HepG2 (cell line): ENCODE data around the gene SUPT6H. TPM values are rescaled to one million over a fixed set of nuclear protein-coding genes. Genes with fewer than 3 reads are reported as not detected.

ENCODE experiments used
- ATAC-seq: fragments of 200-7000 bp; cut with Tn5 transposase; 3 replicates; pipeline ENCODE4 v1.9.1; 2020; ENCODE audit warnings: mild to moderate bottlenecking, moderate library complexity
- BruUV-seq: library from RNA; stranded (reverse); fragments of 400-500 nt; replicated peaks from 2 replicates; lab custom pipeline; 2021; lab: Mats Ljungman, UMichigan
- CTCF ChIA-PET: fragments of 300-600 bp; formaldehyde crosslinking; extraction: SDS; loops from one replicate; lab custom pipeline; 2021; ENCODE audit warnings: low total read pairs, inconsistent platforms, low intra/inter-chr PET ratio; lab: Yijun Ruan, JAX
- POLR2A ChIA-PET: fragments of 350-600 bp; sonication (Branson Sonifier 250); formaldehyde crosslinking; loops from one replicate; lab custom pipeline; 2020; ENCODE audit warnings: antibody characterized with exemption, inconsistent platforms; lab: Yijun Ruan, JAX
- DNase-seq: peaks from one replicate; pipeline ENCODE4 v3.0.0-alpha.2; 2015; ENCODE audit warnings: low spot score
- FAIRE-seq: peaks from 3 replicates; lab custom pipeline; 2011; peaks lifted over from hg19 to GRCh38; lab: Jason Lieb, UNC
- H2AFZ ChIP-seq: one replicate; pipeline ENCODE4 v1.6.1; 2011; ENCODE audit warnings: low read length, inconsistent platforms
- H3K27ac ChIP-seq: fragments of 300-600 bp; 3 replicates; pipeline ENCODE4 v1.8.0; 2011; ENCODE audit warnings: mixed run types, mild to moderate bottlenecking, mixed read lengths, low read length, inconsistent platforms; ENCODE audit not compliant: insufficient read depth; ENCODE audit errors: extremely low read length
- H3K27me3 ChIP-seq, 2 experiments: fragments of 200-600 bp in 1 of 2; 2 replicates in 1 of 2; 3 replicates in 1 of 2; pipeline versions ENCODE4 v1.6.0 to v1.8.0; 2011; ENCODE audit warnings: low read length in 2 of 2, mild to moderate bottlenecking in 2 of 2, moderate library complexity in 2 of 2, inconsistent platforms in 1 of 2; ENCODE audit not compliant: insufficient read depth in 2 of 2, control insufficient read depth in 1 of 2
- H3K36me3 ChIP-seq, 2 experiments: fragments of 200-600 bp in 1 of 2; replicated peaks in 1 of 2; 2 replicates in 1 of 2; 3 replicates in 1 of 2; pipeline versions ENCODE4 v1.5.1 to v1.8.0; 2011; ENCODE audit warnings: low read length in 2 of 2, inconsistent platforms in 1 of 2; ENCODE audit not compliant: insufficient read depth in 2 of 2, control insufficient read depth in 1 of 2
- H3K4me1 ChIP-seq: 2 replicates; pipeline ENCODE4 v1.5.1; 2012; ENCODE audit warnings: low read length, inconsistent platforms; ENCODE audit not compliant: insufficient read depth
- H3K4me2 ChIP-seq: 2 replicates; pipeline ENCODE4 v1.6.0; 2011; ENCODE audit warnings: low read depth, low read length, inconsistent platforms
- H3K4me3 ChIP-seq, 3 experiments: fragments of 200-600 bp in 1 of 3; sonication (generic), shearing (Covaris generic) in 1 of 3; replicated peaks in 1 of 3; 2 replicates each; pipeline ENCODE4 v1.5.1; 2011 to 2016; ENCODE audit warnings: low read length in 3 of 3, inconsistent platforms in 2 of 3, low read depth in 2 of 3, mild to moderate bottlenecking in 2 of 3, control low read depth in 1 of 3, mixed read lengths in 1 of 3; ENCODE audit not compliant: insufficient read depth in 1 of 3
- H3K79me2 ChIP-seq: one replicate; pipeline ENCODE4 v1.6.1; 2011; ENCODE audit warnings: low read length, inconsistent platforms; ENCODE audit not compliant: insufficient read depth
- H3K9ac ChIP-seq: 2 replicates; pipeline ENCODE4 v1.6.0; 2011; ENCODE audit warnings: mild to moderate bottlenecking, low read depth, low read length, inconsistent platforms; ENCODE audit not compliant: insufficient read depth
- H3K9me3 ChIP-seq: 2 replicates; pipeline ENCODE4 v1.5.1; 2012; ENCODE audit warnings: mild to moderate bottlenecking, low read length
- H4K20me1 ChIP-seq: 2 replicates; pipeline ENCODE4 v1.6.0; 2011; ENCODE audit warnings: inconsistent platforms, mild to moderate bottlenecking, low read length, moderate library complexity; ENCODE audit not compliant: insufficient read depth
- HNF4G ChIP-seq, 2 experiments: sonication (generic) in 1 of 2; formaldehyde crosslinking in 1 of 2; IDR thresholded peaks; 2 replicates each; pipeline versions ENCODE4 v1.4.0 to v1.6.1; 2011 to 2020; ENCODE audit warnings: borderline replicate concordance in 2 of 2, low read depth in 2 of 2, mild to moderate bottlenecking in 2 of 2, low read length in 1 of 2, missing genetic modification reagents in 1 of 2, moderate library complexity in 1 of 2
- HOXA3 ChIP-seq: sonication (generic); formaldehyde crosslinking; IDR thresholded peaks from 2 replicates; pipeline ENCODE4 v1.5.0; 2020; ENCODE audit warnings: missing genetic modification reagents
- KAT2B ChIP-seq: fragments of 150-350 bp; IDR thresholded peaks from 2 replicates; pipeline ENCODE4 v1.6.1; 2014; ENCODE audit warnings: low read depth, low read length, borderline replicate concordance
- KAT8 ChIP-seq: IDR thresholded peaks from 2 replicates; pipeline ENCODE4 v1.6.1; 2016; ENCODE audit warnings: missing genetic modification reagents, missing compliant biosample characterization
- MIXL1 ChIP-seq: IDR thresholded peaks from 2 replicates; pipeline ENCODE4 v1.6.1; 2016
- MTA3 ChIP-seq: sonication (generic); formaldehyde crosslinking; IDR thresholded peaks from 2 replicates; pipeline ENCODE4 v1.4.0; 2020; ENCODE audit warnings: missing genetic modification reagents
- RXRB ChIP-seq: IDR thresholded peaks from 2 replicates; pipeline ENCODE4 v1.6.1; 2016; ENCODE audit warnings: borderline replicate concordance, missing genetic modification reagents, missing compliant biosample characterization
- SETDB1 ChIP-seq: sonication (generic); formaldehyde crosslinking; IDR thresholded peaks from 2 replicates; pipeline ENCODE4 v1.5.1; 2020; ENCODE audit warnings: missing genetic modification reagents, mild to moderate bottlenecking, borderline replicate concordance
- SNAI1 ChIP-seq: sonication (generic); formaldehyde crosslinking; IDR thresholded peaks from 2 replicates; pipeline ENCODE4 v1.5.0; 2020; ENCODE audit warnings: mild to moderate bottlenecking, missing genetic modification reagents, borderline replicate concordance
- ZNF441 ChIP-seq: sonication (generic); formaldehyde crosslinking; IDR thresholded peaks from 2 replicates; pipeline ENCODE4 v1.7.0; 2021; ENCODE audit warnings: missing genetic modification reagents, borderline replicate concordance
- WGBS: methylation state at CpG from one replicate; pipeline ENCODE4 v1.1.6; 2017; ENCODE audit warnings: low lambda C conversion rate; 5-methylcytosine and 5-hydroxymethylcytosine counted together
- in situ Hi-C: cut with HindIII; loops from 2 replicates; pipeline ENCODE4 v1.10.0; 2017; ENCODE audit warnings: low pct_unique_long_range_greater_than_20kb; ENCODE audit not compliant: extremely low pct_ligation_motif_present
- intact Hi-C: fragments of 100-400 bp; cut with micrococcal nuclease; formaldehyde crosslinking; loops from one replicate; pipeline ENCODE4 v1.10.0; 2022; ENCODE audit not compliant: unreplicated experiment
- polyA plus RNA-seq, 8 experiments: library from polyadenylated mRNA; depleted of rRNA in 3 of 8; stranded (reverse) in 7 of 8; unstranded in 1 of 8; fragments of >200 nt; fragmentation: Illumina TruSeq in 4 of 8; extraction: Trizol in 4 of 8; gene quantifications; 2 replicates each; pipeline versions ENCODE4 v1.2.1 to v1.2.3, GENCODE V29; 2011 to 2016; ENCODE audit warnings: low read depth in 4 of 8, missing spikeins in 1 of 8, mixed read lengths in 1 of 8; ENCODE audit not compliant: insufficient read depth in 1 of 8
- total RNA-seq, 5 experiments: library from RNA; depleted of rRNA; stranded (reverse); fragments of >200 nt; fragmentation: Illumina TruSeq; extraction: Trizol; gene quantifications; 2 replicates each; pipeline ENCODE4 v1.2.3, GENCODE V29; 2016; ENCODE audit warnings: low read depth in 1 of 5
- TF ChIP-seq, protein P1 (sequence below): sonication (generic); formaldehyde crosslinking; IDR thresholded peaks from 2 replicates; pipeline ENCODE4 v1.8.0; 2022; ENCODE audit warnings: low read depth, missing genetic modification reagents
- TF ChIP-seq, protein P2 (sequence below): sonication (generic); formaldehyde crosslinking; IDR thresholded peaks from 2 replicates; pipeline ENCODE4 v1.4.0; 2020; ENCODE audit warnings: missing genetic modification reagents, mild to moderate bottlenecking, borderline replicate concordance
- TF ChIP-seq, protein P3 (sequence below): sonication (generic); formaldehyde crosslinking; IDR thresholded peaks from 2 replicates; pipeline ENCODE4 v1.5.0; 2020; ENCODE audit warnings: missing genetic modification reagents
- TF ChIP-seq, protein P4 (sequence below): sonication (generic); formaldehyde crosslinking; conservative IDR thresholded peaks from 2 replicates; pipeline ENCODE4 v1.8.0; 2022; ENCODE audit warnings: mild to moderate bottlenecking, moderate library complexity, missing genetic modification reagents
- TF ChIP-seq, protein P5 (sequence below): sonication (generic); formaldehyde crosslinking; IDR thresholded peaks from 2 replicates; pipeline ENCODE4 v1.8.1; 2023; ENCODE audit warnings: missing genetic modification reagents, mild to moderate bottlenecking, borderline replicate concordance

SUPT6H gene
- total and polyA plus RNA-seq, 2 of the 13 experiments (the other 11 are each of a cell fraction or from before 2014, with no cell fraction given) = 32.7 to 39.9 TPM

DNA sequence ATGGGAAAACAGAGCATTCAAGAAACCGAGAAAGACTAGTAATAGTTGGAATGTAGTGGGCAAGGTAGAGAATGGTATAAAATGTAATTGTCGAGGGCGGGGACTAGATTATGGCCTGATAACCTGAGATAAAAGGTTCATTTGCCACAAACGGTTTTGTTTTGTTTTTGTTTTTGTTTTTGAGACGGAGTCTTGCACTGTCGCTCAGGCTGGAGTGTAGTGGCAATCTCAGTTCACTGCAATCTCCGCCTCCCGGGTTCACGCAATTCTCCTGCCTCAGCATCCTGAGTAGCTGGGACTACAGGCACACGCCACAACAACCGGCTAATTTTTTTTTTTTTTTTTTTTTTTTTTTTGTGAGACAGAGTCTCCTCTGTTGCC lies 67.9 kb downstream of the SUPT6H start:
- no peak for ATAC-seq
- intact Hi-C loops = no loop called here
- CTCF ChIA-PET = interaction anchor here (5.0 kb wide), 1 partner anchor 20 kb away, joined by 142 read pairs; no protein-coding TSS in a partner anchor
- Histone ChIP-seq H3K79me2 (peaks cover 4% of the 10 kb centered on the region), H2AFZ (no peak overlapping the region), H3K27ac (peak overlapping the region; percentile 88)
- in situ Hi-C loops = loop anchor here (25.0 kb wide), 1 partner anchor 382 kb away; no protein-coding TSS in a partner anchor
- TF ChIP-seq MTA3 (CRISPR knock-in tag) (no peak), SNAI1 (CRISPR knock-in tag) (no peak), RXRB (CRISPR knock-in tag) (no peak), HOXA3 (CRISPR knock-in tag) (no peak), SETDB1 (CRISPR knock-in tag) (no peak), HNF4G (IDR thresholded peaks at IDR 0.05; ENCODE audit: borderline replicate concordance, low read depth, low read length) (no peak), HNF4G (CRISPR knock-in tag; IDR thresholded peaks at IDR 0.05; ENCODE audit: borderline replicate concordance, low read depth) (no peak), MIXL1 (CRISPR knock-in tag) (no peak), KAT2B (no peak), ZNF441 (no peak), KAT8 (CRISPR knock-in tag) (no peak)
- TF ChIP-seq, protein P1, sequence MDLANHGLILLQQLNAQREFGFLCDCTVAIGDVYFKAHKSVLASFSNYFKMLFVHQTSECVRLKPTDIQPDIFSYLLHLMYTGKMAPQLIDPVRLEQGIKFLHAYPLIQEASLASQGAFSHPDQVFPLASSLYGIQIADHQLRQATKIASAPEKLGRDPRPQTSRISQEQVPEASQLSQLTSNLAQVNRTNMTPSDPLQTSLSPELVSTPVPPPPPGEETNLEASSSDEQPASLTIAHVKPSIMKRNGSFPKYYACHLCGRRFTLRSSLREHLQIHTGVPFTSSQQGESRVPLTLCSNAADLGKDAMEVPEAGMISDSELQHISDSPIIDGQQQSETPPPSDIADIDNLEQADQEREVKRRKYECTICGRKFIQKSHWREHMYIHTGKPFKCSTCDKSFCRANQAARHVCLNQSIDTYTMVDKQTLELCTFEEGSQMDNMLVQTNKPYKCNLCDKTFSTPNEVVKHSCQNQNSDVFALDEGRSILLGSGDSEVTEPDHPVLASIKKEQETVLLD (CRISPR knock-in tag) = no peak
- TF ChIP-seq, protein P2, sequence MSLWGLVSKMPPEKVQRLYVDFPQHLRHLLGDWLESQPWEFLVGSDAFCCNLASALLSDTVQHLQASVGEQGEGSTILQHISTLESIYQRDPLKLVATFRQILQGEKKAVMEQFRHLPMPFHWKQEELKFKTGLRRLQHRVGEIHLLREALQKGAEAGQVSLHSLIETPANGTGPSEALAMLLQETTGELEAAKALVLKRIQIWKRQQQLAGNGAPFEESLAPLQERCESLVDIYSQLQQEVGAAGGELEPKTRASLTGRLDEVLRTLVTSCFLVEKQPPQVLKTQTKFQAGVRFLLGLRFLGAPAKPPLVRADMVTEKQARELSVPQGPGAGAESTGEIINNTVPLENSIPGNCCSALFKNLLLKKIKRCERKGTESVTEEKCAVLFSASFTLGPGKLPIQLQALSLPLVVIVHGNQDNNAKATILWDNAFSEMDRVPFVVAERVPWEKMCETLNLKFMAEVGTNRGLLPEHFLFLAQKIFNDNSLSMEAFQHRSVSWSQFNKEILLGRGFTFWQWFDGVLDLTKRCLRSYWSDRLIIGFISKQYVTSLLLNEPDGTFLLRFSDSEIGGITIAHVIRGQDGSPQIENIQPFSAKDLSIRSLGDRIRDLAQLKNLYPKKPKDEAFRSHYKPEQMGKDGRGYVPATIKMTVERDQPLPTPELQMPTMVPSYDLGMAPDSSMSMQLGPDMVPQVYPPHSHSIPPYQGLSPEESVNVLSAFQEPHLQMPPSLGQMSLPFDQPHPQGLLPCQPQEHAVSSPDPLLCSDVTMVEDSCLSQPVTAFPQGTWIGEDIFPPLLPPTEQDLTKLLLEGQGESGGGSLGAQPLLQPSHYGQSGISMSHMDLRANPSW (CRISPR knock-in tag) = no peak
- TF ChIP-seq, protein P3, sequence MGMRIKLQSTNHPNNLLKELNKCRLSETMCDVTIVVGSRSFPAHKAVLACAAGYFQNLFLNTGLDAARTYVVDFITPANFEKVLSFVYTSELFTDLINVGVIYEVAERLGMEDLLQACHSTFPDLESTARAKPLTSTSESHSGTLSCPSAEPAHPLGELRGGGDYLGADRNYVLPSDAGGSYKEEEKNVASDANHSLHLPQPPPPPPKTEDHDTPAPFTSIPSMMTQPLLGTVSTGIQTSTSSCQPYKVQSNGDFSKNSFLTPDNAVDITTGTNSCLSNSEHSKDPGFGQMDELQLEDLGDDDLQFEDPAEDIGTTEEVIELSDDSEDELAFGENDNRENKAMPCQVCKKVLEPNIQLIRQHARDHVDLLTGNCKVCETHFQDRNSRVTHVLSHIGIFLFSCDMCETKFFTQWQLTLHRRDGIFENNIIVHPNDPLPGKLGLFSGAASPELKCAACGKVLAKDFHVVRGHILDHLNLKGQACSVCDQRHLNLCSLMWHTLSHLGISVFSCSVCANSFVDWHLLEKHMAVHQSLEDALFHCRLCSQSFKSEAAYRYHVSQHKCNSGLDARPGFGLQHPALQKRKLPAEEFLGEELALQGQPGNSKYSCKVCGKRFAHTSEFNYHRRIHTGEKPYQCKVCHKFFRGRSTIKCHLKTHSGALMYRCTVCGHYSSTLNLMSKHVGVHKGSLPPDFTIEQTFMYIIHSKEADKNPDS (CRISPR knock-in tag) = no peak
- TF ChIP-seq, protein P4, sequence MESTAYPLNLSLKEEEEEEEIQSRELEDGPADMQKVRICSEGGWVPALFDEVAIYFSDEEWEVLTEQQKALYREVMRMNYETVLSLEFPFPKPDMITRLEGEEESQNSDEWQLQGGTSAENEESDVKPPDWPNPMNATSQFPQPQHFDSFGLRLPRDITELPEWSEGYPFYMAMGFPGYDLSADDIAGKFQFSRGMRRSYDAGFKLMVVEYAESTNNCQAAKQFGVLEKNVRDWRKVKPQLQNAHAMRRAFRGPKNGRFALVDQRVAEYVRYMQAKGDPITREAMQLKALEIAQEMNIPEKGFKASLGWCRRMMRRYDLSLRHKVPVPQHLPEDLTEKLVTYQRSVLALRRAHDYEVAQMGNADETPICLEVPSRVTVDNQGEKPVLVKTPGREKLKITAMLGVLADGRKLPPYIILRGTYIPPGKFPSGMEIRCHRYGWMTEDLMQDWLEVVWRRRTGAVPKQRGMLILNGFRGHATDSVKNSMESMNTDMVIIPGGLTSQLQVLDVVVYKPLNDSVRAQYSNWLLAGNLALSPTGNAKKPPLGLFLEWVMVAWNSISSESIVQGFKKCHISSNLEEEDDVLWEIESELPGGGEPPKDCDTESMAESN (CRISPR knock-in tag) = no peak
- TF ChIP-seq, protein P5, sequence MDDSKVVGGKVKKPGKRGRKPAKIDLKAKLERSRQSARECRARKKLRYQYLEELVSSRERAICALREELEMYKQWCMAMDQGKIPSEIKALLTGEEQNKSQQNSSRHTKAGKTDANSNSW (CRISPR knock-in tag) = no peak
- TF ChIP-seq, all 625 proteins: peak for 0
- Histone ChIP-seq H3K4me3 (no peak overlapping the region), H3K27me3 (no peaks in the 10 kb centered on the region; a peak in 1 of 5 replicates), H3K4me1 (peaks cover 24% of the 10 kb centered on the region), H3K4me2 (no peak overlapping the region), H3K9me3 (no peaks in the 10 kb centered on the region), H3K9ac (no peak overlapping the region), H4K20me1 (no peaks in the 10 kb centered on the region), H3K36me3 (peaks cover 0 to 8% of the 10 kb centered on the region in 2 experiments; a peak in 2 of 5 replicates)
- WGBS = 90% methylated on average over 11 of the region's 11 CpGs
- POLR2A ChIA-PET = interaction anchor here (1.2 to 8.7 kb wide), 6 partner anchors 10 to 222 kb away, joined by 3 to 590 read pairs (median 36); partner anchors contain the start of genes PHF12, RPL23A, SDF2 and SUPT6H
- no TSS peak for BruUV-seq
- no peak for DNase-seq
- no peak for FAIRE-seq
